Activated B cell treated with CpG ODN at 0.5 μM for 24 hours (primary cell): ENCODE measurements around the gene SLC9C2. TPM values are rescaled to one million over a fixed set of nuclear protein-coding genes. Genes with fewer than 3 reads are reported as not detected.
"Not testable (repeated sequence)": the region's sequence is repeated elsewhere in the genome, so short reads cannot be mapped to it uniquely, and the experiment has no call there.

ENCODE experiments used
- ATAC-seq: fragments of 200-7000 bp; cut with Tn5 transposase; one replicate; pipeline ENCODE4 v1.10.0; 2021; ENCODE audit warnings: low read depth, mild to moderate bottlenecking, moderate library complexity
- CTCF ChIA-PET: fragments of 350-600 bp; sonication (Branson Sonifier 250); formaldehyde crosslinking; loops from one replicate; lab custom pipeline; 2021; ENCODE audit warnings: antibody characterized with exemption; lab: Charles Lee
- POLR2A ChIA-PET: fragments of 350-600 bp; sonication (Branson Sonifier 250); formaldehyde crosslinking; loops from one replicate; lab custom pipeline; 2021; ENCODE audit warnings: antibody characterized with exemption; lab: Charles Lee
- DNase-seq: peaks from one replicate; pipeline ENCODE4 v3.0.0; 2022
- H3K27ac Mint-ChIP-seq: one replicate; pipeline ENCODE4 v1.8.0; 2020; ENCODE audit warnings: mixed read lengths
- H3K27me3 Mint-ChIP-seq: one replicate; pipeline ENCODE4 v1.8.0; 2021; ENCODE audit warnings: mixed read lengths
- H3K36me3 Mint-ChIP-seq: one replicate; pipeline ENCODE4 v1.8.0; 2021; ENCODE audit warnings: low read depth, mixed read lengths
- H3K4me1 Mint-ChIP-seq: one replicate; pipeline ENCODE4 v1.8.0; 2021; ENCODE audit warnings: mixed read lengths
- H3K4me3 Mint-ChIP-seq: one replicate; pipeline ENCODE4 v1.8.0; 2020; ENCODE audit warnings: mild to moderate bottlenecking, mixed read lengths
- H3K9me3 Mint-ChIP-seq: one replicate; pipeline ENCODE4 v1.8.0; 2020; ENCODE audit warnings: mixed read lengths
- intact Hi-C: fragments of 100-400 bp; cut with micrococcal nuclease; formaldehyde crosslinking; loops from one replicate; pipeline ENCODE4 v1.15.1; 2024
- total RNA-seq: library from RNA; stranded (reverse); gene quantifications from 2 replicates; pipeline ENCODE4 v1.2.3, GENCODE V29; 2022
- TF ChIP-seq, protein P1 (sequence below): fragments of 200-600 bp; IDR thresholded peaks from one replicate; pipeline ENCODE4 v1.8.0; 2022; ENCODE audit warnings: antibody characterized with exemption, mild to moderate bottlenecking

SLC9C2 gene
- total RNA-seq, 1 donor from 2014 or later = not detected

DNA sequence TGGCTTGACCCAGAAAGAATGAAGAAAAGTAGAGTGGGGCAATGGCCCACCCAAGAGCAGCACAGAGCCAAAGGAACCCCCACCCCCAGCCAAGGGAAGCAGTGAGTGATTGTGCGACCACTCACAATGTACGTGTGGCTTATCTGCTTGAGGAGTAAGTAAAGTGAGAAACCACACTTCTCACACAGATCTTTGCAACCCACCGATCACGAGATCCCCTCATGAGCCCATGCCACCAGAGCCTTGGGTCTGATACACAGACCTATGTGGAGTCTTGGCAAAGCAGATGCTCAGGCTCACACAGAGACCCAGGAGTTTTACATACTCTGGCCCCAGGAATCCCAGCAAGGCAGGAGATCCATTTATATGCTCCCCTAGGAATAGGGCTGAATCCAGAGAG, 14.0 kb upstream of the SLC9C2 start:
- TF ChIP-seq, protein P1, sequence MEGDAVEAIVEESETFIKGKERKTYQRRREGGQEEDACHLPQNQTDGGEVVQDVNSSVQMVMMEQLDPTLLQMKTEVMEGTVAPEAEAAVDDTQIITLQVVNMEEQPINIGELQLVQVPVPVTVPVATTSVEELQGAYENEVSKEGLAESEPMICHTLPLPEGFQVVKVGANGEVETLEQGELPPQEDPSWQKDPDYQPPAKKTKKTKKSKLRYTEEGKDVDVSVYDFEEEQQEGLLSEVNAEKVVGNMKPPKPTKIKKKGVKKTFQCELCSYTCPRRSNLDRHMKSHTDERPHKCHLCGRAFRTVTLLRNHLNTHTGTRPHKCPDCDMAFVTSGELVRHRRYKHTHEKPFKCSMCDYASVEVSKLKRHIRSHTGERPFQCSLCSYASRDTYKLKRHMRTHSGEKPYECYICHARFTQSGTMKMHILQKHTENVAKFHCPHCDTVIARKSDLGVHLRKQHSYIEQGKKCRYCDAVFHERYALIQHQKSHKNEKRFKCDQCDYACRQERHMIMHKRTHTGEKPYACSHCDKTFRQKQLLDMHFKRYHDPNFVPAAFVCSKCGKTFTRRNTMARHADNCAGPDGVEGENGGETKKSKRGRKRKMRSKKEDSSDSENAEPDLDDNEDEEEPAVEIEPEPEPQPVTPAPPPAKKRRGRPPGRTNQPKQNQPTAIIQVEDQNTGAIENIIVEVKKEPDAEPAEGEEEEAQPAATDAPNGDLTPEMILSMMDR = no peak
- CTCF ChIA-PET = no interaction called here
- H3K4me3 Mint-ChIP-seq = no peak overlapping the region
- H3K36me3 Mint-ChIP-seq = peaks cover 6% of the 10 kb centered on the region
- POLR2A ChIA-PET = no interaction called here
- intact Hi-C loops = no loop called here
- H3K27me3 Mint-ChIP-seq = peaks cover 24% of the 10 kb centered on the region
- ATAC-seq (no peak), DNase-seq (no peak)
- peaks cover 24% of the 10 kb centered on the region for H3K9me3 Mint-ChIP-seq
- no peak overlapping the region for H3K27ac Mint-ChIP-seq
- H3K4me1 Mint-ChIP-seq = no peaks in the 10 kb centered on the region

DNA sequence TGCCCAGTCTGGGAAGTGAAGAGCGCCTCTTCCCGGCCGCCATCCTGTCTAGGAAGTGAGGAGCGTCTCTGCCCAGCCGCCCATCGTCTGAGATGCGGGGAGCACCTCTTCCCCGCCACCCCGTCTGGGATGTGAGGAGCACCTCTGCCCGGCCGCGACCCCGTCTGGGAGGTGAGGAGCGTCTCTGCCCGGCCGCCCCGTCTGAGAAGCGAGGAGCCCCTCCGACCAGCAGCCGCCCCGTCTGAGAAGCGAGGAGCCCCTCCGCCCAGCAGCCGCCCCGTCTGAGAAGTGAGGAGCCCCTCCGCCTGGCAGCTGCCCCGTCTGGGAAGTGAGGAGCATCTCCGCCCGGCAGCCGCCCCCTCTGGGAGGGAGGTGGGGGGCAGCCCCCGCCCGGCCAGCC, 10.2 kb upstream of the SLC9C2 start:
- H3K4me1 Mint-ChIP-seq, CTCF ChIA-PET, H3K9me3 Mint-ChIP-seq, ATAC-seq, POLR2A ChIA-PET, H3K4me3 Mint-ChIP-seq, intact Hi-C loops, H3K36me3 Mint-ChIP-seq, H3K27me3 Mint-ChIP-seq, H3K27ac Mint-ChIP-seq, DNase-seq: not testable (repeated sequence)

DNA sequence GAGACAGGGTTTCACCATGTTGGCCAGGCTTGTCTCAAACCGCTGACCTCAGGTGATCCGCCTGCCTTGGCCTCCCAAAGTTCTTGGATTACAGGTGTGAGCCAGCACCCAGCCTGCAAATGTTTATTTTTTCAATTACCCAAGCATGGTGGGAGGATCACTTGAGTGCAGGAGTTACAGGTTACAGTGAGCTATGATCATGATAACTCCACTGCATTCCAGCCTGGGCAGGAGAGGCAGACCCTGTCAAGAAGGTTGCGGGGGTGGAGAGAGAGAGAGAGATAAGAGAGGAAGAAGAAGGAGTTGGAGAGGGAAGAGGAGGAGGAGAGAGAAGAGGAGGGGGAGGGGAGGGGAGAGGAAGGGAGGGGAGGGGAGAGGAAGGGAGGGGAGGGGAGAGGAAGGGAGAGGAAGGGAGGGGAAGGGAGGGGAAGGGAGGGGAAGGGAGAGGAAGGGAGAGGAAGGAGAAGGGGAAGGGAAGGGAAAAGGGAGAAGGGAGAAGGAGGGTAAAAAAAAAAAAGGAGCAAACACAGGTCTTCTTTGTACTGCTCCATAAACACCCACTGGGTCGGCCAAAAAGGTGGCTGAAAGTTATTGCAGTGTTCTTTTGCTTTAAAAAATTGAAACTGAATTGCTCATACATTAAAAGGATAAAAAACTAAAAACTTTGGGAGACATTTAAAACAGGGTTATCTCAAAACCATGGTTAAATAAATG, 5.8 kb upstream of the SLC9C2 start:
- TF ChIP-seq, protein P1 = no peak

DNA sequence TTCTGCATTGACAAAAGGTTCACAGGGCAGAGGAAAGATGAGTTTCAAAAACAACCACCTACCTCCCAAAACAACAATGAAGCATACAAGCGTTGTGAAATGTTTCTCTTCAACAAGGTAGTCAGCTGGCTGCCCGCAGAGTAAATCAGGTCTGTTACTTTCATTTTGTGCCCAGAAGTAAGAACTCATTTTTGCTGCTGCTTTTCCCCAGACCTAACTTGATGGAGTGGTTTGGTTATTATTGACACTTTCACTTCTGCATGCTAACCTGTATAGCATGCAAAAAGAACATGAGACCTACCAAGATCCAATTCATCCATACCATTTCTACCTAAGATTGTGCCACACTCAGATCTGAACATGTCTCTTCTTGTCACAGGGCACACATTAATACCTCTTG, 1.3 kb downstream of the SLC9C2 start:
- Mint-ChIP-seq H3K4me1 (peaks cover 18% of the 10 kb centered on the region), H3K9me3 (no peaks in the 10 kb centered on the region), H3K27ac (no peak overlapping the region), H3K4me3 (no peak overlapping the region), H3K36me3 (no peaks in the 10 kb centered on the region), H3K27me3 (peaks cover 8% of the 10 kb centered on the region)
- ATAC-seq (peak; percentile 21), DNase-seq (no peak)
- TF ChIP-seq, protein P1 = no peak
- ChIA-PET POLR2A (no interaction called here), CTCF (no interaction called here)
- intact Hi-C loops = no loop called here

More for the DNA sequence above, 5.8 kb upstream of the SLC9C2 start:
- intact Hi-C loops = no loop called here
- no peak overlapping the region for H3K4me3 Mint-ChIP-seq
- no peak for DNase-seq
- no peak for ATAC-seq
- peaks cover 13% of the 10 kb centered on the region for H3K27me3 Mint-ChIP-seq
- H3K4me1 Mint-ChIP-seq = no peaks in the 10 kb centered on the region
- H3K36me3 Mint-ChIP-seq = no peaks in the 10 kb centered on the region
- no peak overlapping the region for H3K27ac Mint-ChIP-seq
- ChIA-PET POLR2A (no interaction called here), CTCF (no interaction called here)
- H3K9me3 Mint-ChIP-seq = no peaks in the 10 kb centered on the region

DNA sequence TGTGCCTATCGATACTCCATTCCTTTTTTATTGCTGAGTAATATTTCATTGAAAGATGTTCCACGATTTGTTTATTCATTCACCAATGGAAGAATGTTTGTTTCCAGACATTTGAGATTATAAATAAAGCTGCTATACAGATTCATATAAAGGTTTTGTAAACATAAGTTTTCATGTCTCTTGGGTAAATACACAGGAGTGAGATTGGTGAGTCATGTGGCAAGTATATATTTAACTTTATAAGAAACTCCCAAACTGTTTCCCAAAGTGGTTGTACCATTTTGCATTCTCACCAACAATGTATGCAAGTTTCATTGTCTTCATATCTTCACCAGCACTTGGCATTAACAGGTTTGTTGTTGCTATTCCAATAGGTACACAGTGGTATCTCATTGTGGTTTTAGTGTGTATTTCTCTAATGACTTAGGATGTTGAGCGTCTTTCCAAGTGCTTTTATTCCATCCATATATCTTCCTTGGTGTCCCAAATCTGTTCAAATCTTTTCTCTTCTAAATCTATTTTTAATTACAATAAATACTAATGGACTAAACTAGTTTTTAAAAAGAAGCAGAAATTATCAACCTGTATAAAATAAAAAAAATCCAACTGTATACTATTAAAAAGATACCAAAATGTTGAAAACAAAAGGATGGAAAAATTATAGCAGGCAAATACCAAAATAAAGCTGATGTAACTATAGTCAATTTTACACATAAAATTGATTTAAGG, 6.6 kb downstream of the SLC9C2 start:
- Mint-ChIP-seq H3K27ac (no peak overlapping the region), H3K36me3 (no peaks in the 10 kb centered on the region), H3K4me1 (peaks cover 2% of the 10 kb centered on the region), H3K9me3 (peaks cover 5% of the 10 kb centered on the region), H3K27me3 (peaks cover 13% of the 10 kb centered on the region), H3K4me3 (no peak overlapping the region)
- intact Hi-C loops = no loop called here
- DNase-seq (no peak), ATAC-seq (no peak)
- ChIA-PET POLR2A (no interaction called here), CTCF (no interaction called here)
- TF ChIP-seq, protein P1 = no peak

DNA sequence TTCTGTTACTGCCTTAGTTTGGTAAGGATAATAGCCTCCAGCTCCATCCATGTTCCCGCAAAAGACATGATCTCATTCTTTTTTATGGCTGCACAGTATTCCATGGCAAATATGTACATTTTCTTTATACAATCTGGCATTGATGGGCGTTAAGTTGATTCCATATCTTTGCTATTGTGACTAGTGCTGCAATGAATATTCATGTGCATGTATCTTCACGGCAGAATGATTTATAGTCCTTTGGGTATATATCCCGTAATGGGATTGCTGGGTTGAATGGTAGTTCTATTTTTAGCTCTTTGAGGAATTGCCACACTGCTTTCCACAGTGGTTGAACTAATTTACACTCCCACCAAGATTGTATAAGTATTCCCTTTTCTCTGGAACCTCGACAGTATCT, 11.7 kb downstream of the SLC9C2 start:
- H3K4me3 Mint-ChIP-seq, H3K4me1 Mint-ChIP-seq, POLR2A ChIA-PET, CTCF ChIA-PET, H3K36me3 Mint-ChIP-seq, intact Hi-C loops, H3K9me3 Mint-ChIP-seq, ATAC-seq, H3K27me3 Mint-ChIP-seq, DNase-seq, H3K27ac Mint-ChIP-seq: not testable (repeated sequence)
